ENCODE measurements around the gene OGFOD3. TPM values are rescaled to one million over a fixed set of nuclear protein-coding genes. Genes with fewer than 3 reads are reported as not detected.
"Not testable (repeated sequence)": the region's sequence is repeated elsewhere in the genome, so short reads cannot be mapped to it uniquely, and the experiment has no call there.

Gene OGFOD3
- total RNA-seq, 1 donor from 2014 or later = 36.7 TPM

DNA sequence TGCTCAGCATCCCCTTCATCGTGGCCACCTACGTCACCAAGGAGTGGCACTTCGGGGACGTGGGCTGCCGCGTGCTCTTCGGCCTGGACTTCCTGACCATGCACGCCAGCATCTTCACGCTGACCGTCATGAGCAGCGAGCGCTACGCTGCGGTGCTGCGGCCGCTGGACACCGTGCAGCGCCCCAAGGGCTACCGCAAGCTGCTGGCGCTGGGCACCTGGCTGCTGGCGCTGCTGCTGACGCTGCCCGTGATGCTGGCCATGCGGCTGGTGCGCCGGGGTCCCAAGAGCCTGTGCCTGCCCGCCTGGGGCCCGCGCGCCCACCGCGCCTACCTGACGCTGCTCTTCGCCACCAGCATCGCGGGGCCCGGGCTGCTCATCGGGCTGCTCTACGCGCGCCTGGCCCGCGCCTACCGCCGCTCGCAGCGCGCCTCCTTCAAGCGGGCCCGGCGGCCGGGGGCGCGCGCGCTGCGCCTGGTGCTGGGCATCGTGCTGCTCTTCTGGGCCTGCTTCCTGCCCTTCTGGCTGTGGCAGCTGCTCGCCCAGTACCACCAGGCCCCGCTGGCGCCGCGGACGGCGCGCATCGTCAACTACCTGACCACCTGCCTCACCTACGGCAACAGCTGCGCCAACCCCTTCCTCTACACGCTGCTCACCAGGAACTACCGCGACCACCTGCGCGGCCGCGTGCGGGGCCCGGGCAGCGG, 43.6 kb downstream of the OGFOD3 start:
- DNase-seq (ENCODE audit: low read depth, low spot score) = no peak

DNA sequence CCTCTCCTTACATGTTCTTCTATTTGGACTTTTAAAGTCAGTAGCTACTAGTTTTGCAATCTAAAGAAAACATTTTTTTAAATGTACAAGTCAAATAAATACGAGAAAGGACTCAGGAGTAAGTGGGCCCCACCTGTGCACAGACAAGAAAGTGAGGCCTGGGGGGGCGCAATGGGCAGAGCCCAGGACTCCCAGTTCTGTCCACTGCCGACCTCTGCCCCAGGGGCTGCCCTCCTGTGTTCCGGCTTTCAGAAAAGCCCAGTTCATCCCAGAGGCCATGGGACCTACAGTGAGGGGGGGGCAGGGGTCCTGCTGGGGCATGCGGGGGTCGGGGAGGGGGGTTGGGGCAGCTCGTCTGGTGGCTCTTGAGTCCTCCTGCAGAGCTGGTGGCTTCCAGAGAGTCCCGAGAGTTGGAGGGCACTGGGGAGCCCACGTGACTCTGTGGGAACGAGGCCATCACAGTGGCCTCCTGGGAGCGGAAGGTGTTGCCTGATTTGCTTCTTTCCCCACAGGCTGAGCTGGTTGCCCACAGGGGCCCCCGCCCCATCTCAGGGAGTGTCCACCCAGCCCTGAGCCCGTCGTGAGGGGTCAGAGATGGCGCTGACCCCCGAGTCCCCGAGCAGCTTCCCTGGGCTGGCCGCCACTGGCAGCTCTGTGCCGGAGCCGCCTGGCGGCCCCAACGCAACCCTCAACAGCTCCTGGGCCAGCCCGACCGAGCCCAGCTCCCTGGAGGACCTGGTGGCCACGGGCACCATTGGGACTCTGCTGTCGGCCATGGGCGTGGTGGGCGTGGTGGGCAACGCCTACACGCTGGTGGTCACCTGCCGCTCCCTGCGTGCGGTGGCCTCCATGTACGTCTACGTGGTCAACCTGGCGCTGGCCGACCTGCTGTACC, 44.4 kb downstream of the OGFOD3 start:
- no peak for DNase-seq (ENCODE audit: low read depth, low spot score)

DNA sequence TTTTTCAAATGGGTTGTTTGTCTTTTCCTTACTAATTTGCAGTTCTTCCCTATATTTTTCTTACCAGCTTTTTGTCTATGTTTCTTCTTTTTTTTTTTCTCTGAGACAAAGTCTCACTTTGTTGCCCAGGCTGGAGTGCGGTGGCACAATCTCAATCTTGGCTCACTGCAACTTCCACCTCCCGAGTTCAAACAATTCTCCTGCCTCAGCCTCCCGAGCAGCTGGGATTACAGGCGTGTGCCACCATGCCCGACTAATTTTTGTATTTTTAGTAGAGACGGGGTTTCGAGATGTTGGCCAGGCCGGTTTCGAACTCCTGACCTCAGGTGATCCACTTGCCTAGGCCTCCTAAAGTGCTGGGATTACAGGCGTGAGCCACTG, 45.3 kb downstream of the OGFOD3 start:
- DNase-seq (ENCODE audit: low read depth, low spot score) = not testable (repeated sequence)

DNA sequence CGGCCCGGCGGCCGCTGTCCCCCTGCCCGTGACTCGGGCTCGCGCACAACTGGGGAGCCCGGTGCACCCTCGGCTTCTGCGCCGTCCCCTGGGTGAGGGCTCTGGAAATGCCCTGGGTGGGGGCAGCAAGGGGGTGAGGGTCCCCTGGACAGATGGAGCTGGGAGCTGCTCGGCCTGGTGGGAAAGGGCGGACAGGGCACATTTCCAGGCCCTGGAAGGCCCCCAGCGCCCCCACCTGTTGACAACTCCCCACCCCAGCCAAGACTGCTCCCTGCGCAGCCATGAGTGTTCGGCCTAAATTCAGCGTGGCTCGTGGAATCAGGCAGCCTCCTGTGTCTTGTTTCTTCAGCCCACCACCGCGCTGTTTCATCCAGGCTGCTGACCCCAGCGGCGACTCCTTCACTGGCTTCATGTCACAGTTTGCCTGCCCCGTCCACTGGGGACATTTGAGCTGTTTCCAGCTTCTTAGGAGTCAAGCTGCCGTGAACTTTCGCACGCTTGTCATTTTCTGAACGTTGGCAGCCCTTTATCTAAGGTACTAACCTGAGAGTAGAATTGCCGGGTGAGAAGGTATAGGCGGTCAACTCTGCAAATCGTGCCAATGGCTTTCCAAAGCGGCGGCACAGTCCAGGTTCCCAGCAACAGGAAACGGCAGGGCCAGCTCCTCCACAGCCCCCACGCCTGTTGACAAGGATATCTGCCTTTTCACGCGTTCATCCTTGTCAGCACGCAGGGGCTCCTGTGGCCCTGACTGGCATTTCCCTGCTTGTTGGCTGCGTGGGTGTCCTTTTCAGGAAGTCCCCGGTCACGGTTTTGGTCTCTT, 45.9 kb downstream of the OGFOD3 start:
- no peak for DNase-seq (ENCODE audit: low read depth, low spot score)

DNA sequence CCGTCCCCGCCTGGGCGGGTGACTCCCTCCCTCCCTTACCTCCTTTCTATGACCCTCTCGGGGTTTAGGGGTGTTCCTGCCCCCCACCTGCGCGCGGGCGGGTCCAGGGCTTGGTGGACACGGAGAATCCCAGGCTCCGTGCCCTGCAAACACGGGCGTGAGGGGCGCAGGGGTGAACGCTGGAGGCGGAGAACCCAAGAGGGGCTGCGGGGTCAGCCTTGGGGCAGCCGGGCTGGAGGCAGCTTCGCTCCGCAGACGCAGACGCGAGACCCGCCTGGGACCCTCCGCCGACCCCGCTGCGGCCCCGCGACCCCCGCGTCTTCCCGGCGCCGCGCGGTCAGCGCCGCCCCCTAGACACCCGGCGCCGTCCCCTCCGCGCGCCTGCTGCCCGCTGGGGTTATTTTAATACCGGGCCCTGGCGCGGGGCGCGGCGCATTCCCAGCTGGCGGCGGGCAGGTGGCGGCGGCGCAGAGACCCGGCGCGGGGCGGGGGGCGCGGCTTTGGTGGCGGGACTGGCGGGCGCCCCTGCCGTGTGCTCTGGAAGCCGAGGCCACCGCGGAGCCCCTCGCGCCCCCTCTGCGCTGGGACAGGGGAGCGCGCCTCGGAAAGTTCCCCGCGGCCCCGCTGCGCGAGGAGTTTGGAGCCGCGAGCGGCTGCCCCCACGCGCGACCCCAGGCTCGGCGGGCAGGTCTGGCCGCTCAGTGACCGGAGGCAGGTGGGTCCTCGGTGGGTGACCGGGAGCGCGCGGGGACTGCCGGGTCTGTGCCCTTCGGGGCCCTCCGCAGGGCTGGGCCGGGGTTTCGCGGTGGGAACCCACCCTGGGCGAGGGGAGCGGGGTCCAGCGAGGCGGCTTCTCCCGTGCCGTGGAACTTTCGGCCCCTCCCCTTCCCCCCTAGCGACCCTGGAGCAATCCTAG, 46.8 kb downstream of the OGFOD3 start, which contains the start of gene UTS2R:
Gene UTS2R (plus strand): TSS at position 433 of the 916 bp plus-strand sequence. CDS start 2,560 bp downstream, outside the sequence.
- no peak for DNase-seq (ENCODE audit: low read depth, low spot score)

DNA sequence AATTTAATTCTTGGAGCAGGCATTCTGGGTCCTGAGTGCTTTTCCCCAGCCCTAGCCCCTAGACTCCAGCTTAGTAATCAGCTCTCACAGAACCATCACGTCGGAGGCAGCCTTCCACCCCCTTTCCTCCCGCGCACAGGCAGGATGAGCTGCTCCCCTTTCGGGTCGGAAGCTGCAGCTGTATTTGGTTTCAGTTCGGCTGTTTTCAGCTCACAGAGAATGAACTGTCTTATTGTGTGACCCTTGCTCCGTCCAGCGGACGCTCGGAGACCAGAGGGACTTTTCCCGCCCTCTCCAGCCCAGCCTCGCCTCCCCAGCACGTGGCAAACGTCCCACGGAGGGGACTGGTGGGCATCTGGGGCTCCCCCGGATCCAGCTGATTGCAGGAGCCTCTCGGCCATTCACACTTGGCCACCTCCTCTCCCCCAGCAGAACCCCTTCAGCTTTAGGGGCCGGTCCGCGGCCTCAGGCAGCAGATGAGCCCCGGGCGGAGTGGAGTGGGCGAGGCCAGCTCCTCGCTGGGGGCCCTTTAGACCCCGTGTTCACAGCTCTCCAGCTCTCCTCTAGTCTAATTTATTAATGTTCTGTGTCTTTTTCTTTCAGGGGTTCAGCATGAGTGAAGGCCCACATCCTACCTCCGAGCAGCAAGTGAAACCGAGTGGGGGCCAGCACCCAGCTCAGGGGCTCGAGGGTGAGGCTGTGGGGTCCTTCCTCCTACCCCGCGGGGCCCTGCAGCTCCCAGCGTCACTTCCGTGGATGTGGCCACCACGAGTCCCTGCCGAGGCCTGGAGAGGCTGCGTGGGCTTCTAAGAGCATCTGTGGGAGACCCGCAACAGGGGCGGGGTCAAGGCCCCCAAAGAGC, 47.7 kb downstream of the OGFOD3 start:
- no peak for DNase-seq (ENCODE audit: low read depth, low spot score)

DNA sequence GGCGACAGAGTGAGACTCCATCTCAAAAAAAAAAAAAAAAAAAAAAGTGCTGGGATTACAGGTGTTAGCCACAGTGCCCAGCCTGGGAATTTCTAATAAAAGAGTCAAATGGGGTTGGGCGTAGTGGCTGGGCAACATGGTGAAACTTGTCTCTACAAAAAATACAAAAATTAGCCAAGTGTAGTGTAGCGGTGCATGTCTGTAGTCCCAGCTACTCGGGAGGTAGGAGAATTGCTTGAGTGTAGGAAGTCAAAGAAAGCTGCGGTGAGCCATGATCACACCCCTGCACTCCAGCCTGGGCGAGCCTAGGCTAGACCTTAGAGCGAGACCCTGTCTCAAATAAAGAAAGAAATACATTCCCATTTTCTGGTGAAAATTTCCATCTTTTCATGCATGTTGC, 49.2 kb downstream of the OGFOD3 start:
- no peak for DNase-seq (ENCODE audit: low read depth, low spot score)

DNA sequence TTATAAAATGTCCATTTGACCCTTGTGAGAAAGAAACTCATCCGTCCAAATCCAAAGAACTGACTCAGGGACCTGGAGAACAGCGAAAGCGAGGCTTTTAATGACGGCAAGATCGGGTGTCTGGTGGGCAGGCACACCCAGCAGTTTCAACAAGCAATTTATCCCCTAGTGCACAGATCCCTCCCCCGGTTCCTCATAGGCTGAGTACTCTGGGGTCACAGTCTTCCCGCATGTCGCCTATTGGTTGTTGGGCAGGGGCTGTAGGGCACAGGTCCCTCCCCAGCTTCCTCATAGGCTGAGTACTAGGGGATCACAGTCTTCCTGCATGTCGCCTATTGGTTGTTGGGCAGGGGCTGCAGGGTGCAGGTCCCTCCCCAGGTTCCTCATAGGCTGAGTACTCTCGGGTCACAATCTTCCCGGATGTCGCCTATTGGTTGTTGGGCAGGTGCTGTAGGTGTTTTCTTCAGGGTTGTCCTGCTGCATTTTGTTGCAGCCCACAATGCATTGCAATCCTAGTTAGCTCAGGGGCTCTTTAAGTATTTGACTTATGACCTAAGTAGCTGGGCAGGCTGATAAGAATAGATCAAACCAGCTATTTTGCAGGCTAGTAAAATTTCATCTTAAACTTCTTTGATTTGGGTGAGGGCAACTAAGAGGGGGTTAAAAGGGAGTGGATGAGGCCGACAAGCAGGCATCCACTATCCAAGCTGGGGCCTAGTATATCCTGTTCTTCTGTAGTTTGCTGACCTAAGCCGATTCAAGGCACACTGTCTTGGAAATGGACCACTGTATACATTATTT, 50.5 kb downstream of the OGFOD3 start:
- DNase-seq (ENCODE audit: low read depth, low spot score) = no peak

DNA sequence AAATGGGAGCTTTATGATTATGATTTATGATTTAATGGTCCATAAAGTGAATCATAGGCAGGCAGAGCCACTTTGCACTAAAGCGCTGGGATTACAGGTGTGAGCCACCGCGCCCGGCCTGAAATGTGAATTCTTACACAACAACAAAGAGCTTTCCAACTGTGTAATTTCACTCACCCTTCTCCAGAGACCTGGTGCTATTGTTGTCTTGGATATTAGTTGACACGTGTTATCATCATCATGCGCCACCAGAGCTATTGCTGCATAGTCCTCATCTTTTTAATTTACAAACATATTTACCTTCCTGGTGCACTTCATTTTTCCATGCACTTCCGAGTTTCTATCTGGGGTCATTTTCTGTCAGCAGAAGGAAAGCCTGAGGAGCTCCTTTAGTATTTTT, 51.6 kb downstream of the OGFOD3 start:
- no peak for DNase-seq (ENCODE audit: low read depth, low spot score)

DNA sequence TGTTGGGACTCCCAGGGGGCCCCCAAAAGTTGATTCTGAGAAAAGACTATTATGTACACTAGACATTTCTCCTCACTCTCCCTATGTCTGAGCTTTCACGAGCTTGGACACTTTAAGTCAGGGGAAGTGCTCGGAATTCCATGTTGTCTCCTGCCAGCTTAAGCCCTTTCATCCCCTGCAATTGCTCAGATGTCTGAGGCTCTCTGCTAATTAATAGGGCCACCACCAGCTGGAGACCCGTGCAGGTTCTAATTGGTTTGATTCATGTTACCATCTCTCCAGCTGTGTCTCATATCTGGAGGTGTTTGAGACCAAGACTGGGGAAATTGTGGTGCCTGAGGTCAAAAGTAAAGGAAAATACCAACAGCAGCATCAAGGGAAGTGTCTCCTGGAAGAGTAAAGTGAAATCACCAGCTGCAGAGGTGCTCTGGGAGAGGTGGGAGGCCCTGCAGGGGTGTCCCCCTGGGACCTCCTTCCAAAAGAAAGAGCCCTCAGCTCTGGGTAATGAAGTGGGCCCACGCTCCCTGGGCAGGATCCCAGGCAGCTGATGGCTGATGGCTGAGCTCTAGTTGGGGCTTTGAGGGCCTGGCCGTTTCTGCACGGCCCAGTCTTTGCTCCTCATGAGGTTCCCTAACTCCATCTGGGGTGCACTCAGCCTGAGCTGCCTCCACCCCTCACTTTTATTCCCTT, 52.6 kb downstream of the OGFOD3 start:
- no peak for DNase-seq (ENCODE audit: low read depth, low spot score)

DNA sequence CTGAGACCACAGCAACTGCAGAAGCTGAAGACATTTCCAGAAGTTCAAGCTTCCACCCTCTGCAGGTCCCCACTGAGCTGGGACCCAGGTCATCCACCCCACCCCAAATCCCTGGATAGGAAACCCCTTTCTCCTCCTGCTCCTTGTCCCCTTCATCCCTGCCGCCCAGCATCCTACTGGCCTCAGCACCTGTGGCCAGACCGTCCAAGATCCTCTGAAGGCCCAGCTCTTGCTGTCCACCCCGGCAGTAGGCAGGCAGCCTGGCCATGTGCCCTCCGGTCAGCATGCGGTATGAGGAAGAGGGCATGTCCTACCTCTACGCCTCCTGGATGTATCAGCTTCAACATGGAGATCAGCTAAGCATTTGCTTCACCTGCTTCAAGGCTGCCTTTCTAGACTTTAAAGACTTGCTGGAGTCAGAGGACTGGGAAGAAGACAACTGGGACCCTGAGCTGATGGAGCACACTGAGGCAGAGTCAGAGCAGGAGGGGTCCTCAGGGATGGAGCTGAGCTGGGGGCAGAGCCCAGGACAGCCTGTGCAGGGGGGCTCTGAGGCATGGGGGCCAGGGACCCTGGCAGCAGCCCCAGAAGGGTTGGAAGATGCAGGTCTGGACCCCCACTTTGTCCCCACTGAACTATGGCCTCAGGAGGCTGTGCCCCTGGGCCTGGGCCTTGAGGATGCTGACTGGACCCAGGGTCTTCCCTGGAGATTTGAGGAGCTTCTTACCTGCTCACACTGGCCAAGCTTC, 56.3 kb downstream of the OGFOD3 start:
- DNase-seq (ENCODE audit: low read depth, low spot score) = no peak

DNA sequence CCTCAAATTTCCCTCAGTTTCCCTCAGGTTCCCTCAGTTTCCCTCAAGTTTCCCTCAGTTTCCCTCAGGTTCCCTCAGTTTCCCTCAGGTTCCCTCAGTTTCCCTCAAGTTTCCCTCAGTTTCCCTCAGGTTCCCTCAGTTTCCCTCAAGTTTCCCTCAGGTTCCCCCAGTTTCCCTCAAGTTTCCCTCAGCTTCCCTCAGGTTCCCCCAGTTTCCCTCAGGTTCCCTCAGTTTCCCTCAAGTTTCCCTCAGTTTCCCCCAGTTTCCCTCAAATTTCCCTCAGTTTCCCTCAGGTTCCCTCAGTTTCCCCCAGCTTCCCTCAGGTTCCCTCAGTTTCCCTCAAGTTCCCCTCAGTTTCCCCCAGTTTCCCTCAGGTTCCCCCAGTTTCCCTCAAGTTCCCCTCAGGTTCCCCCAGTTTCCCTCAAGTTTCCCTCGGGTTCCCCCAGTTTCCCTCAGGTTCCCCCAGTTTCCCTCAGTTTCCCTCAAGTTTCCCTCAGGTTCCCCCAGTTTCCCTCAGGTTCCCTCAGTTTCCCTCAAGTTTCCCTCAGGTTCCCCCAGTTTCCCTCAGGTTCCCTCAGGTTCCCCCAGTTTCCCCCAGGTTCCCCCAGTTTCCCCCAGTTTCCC, 58.8 kb downstream of the OGFOD3 start:
- DNase-seq (ENCODE audit: low read depth, low spot score) = not testable (repeated sequence)

DNA sequence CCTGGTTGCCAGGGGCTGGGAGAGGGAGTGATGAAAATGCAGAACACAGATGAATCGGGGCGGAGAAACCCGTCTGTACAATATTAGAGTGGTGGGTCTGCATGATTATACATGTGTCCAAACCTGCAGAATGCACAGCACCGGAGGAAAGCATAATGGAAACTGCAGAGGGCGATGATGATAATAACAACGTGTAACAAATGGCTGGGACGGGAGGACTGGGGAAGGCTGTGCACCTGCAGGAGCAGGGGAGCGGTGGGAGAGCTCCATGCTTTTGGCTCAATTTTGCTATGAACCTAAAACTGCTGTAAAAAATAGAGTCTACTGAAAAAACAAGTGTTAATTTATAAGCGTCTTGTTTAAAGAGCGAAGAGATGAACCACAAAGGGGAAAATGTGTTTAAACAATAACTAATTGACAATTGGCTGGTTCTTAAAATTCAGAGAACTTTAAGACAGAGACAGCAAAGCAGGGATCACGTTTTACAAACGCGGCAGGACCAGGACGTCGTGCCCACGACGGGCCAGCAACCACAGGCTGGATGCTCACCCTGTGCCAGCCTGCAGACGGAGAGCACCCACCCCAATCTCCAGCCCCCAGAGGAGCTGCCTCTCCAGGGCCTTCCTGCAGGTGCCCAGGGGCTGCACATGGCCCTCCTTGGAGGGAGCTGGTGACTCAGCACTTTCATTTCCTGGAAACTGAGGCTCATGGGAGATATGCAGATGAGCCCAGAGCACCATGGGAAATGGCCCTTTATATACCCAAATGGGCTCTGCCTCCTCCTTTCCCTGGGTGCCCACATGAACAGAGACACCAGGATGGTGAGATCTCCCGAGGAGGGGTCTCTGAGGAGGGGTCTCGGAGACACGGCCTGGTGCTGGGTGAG, 59.7 kb downstream of the OGFOD3 start, which contains the start of gene TEX19:
Gene TEX19 (plus strand): TSS at position 783 of the 886 bp plus-strand sequence. CDS start 2,904 bp downstream, outside the sequence.
- DNase-seq (ENCODE audit: low read depth, low spot score) = no peak

DNA sequence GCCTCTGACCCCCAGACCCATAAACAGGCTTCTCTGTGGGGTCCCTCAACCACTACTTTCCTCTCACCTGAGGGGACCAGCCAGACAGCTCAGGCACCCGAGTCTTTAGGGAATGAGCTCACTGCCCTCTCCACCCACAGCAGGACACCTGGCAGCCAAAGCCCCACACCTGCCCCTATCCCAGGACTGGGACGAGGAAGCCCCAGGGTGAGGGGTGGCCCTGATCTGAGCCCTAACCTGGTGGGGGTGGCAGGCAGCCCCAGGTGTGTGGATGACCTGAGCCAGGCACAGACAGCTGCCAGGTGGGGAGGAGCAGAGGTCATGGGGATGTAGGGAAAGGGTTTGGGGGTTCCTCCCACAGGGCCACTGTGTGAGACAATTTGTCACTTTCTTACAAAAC, 61.0 kb downstream of the OGFOD3 start:
- no peak for DNase-seq (ENCODE audit: low read depth, low spot score)

DNA sequence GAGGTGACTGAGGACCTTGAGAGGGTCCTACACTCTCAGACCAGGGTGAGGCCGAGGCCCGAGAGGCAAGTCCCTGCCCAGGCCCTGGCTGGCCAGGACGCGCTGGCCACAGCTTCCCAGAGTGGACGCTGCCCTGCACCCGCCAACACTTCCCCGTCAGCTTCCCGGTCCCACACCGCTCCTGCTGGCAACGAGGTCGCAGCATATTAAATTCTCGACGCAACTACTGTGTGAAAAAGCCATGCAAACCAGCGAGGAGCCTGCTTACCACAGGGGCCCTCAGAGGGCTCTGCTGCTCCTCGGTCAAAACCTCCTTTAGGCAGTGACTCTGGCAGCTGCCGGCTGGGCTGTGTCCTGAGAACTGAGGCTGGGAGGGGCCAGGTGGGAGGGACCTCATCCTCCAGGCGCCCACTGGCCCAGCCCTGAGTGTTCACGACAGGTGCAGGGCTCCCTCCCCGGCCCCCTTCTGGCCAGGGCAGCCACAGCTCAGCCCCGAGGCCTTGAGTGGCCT, 61.5 kb downstream of the OGFOD3 start:
- DNase-seq (ENCODE audit: low read depth, low spot score) = no peak

All from pulmonary artery endothelial cell (primary cell).